OCI-M1 (cell line): ENCODE data around the gene RTBDN.

Source experiments
- DNase-seq: peaks from one replicate; lab custom pipeline; 2025; lab: John Stamatoyannopoulos, UW

Gene RTBDN

DNA sequence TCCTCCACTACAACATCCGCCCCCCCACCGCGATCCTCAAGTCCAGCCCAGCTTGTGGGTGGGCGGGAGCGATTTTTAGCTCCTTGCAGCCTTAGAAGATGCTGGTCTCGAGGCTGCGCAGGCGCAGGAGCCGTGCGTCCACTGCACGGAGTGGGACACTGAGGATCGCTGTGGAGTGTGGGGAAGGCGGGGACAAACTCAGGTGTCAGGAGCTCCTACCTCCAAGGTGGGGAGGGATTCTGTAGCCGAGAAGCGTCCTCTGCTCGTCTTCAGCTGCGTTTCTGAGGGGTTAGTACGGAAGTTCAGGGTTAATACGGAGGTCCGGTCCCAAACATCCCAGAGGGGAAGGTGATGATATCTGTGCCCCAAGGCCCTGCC lies at the start of gene RTBDN:
Gene RTBDN, minus strand, starts transcription at position 14 of the 378 bp plus-strand sequence. CDS start 4,600 bp downstream, outside the sequence.
- no peak for DNase-seq

DNA sequence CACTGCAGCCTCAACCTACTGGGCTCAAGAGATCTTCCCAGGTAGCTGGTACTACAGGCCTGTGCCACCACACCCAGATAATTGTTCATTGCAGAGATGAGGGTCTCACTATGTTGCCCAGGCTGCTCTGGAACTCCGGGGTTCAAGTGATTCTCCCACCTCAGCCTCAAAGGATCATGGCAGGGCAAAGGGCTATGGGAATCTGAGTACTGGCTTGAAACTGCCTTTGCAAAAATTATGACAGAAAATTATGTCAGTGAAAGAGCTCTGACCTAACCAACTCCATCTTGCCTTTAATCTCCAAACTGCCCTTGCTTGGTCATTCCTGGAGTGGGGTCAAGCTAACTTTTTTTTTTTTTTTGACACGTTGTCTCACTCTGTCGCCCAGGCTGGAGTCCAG lies 48.2 kb upstream of the RTBDN start:
- DNase-seq: no peak

DNA sequence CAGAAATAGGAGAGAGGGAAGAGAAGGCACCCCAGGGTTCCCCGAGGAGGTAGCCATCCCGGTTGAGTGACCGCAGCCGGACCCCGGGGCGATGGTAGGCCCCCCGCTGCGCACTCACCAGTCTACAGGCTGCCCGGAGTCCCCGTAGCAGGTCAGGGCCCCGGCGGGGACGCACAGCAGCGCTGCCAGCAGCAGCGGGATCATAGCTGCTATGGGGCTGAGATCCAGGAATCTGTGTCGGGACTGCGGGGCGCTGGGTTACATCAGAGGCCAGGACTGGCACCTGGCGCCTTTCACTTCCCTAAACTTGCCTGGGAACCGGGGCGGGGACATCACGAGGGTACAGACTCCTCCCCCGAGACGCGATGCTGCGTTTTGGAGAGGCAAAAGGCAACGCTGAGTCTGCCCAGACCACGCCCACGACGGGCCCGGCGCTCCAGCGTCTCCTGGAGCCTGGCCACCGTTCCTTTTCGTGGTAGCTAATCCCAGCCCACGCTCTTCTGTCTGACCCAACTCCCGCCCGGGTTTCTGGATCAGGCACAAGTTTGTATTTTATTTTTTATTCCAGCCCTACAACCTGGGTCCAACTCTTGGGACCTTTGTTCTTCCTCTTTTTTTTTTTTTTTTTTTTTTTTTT lies 46.9 kb upstream of the RTBDN start, which contains the start of gene DNASE2:
Gene DNASE2, minus strand, starts transcription at position 278 of the 637 bp plus-strand sequence. Its CDS starts 74 bp downstream, at position 204.
- peak; percentile 94 for DNase-seq

DNA sequence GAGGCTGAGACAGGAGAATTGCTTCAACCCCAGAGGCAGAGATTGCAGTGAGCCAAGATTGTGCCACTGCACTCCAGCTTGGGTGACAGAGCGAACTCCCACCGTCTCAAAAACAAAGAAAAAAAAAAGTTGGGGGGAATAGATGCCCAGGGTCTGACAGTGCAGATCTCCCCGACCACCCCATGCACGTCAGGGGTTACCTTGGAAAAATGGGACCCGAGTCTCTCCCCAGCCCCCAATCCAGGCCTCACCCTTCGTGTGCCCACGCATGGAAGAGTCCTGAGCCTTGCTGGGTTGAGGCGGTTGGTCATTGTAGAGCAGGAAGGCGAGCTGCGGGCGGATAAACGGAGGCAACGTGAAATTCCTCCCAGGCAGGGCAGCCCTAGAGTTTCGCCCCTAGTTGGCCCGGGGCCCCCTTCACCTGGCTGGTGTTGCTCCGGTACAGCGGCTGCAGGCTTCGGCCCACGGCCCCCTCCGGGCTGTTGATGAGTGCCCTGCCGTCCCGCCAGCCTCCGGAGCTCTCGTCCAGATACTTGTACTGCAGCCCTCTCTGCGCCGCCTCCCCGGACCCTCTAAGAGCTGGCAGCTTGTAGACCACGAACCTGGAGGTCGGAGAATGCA lies 46.3 kb upstream of the RTBDN start:
- no peak for DNase-seq

DNA sequence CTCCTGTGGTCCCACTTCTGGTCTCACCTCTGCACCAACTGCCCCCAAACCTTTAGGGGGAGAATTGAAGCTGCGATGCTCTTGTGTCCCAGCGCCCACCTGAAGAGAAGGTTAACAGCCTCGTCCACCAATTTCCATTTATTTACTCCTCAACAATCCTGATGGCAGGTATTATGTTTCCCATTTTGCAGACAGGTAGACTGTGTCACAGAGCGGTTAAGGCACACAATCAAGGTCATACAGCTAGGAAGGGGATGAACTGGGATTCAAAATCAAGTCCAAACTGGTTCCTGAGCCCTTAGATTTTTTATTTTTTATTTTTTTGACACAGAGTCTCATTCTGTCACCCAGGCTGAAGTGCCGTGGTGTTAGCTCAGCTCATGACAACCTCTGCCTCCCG lies 40.7 kb upstream of the RTBDN start:
- no peak for DNase-seq

DNA sequence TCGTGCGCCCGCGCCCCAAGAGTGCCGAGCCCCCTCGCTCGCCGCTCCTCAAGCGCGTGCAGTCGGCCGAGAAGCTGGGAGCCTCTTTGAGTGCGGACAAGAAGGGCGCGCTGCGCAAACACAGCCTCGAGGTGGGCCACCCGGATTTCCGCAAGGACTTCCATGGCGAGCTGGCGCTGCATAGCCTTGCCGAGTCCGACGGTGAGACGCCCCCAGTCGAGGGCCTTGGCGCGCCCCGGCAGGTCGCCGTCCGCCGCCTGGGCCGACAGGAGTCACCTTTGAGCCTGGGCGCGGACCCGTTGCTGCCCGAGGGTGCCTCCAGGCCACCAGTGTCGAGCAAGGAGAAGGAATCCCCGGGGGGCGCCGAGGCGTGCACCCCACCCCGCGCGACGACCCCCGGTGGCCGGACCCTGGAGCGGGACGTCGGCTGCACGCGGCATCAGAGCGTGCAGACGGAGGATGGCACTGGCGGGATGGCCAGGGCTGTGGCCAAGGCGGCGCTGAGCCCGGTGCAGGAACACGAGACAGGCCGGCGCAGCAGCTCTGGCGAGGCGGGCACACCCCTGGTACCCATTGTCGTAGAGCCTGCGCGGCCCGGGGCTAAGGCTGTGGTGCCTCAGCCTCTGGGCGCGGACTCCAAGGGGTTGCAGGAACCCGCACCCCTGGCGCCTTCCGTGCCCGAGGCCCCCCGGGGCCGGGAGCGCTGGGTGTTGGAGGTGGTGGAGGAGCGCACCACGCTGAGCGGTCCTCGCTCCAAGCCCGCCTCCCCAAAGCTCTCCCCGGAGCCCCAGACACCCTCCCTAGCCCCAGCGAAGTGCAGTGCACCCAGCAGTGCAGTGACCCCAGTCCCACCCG lies 39.7 kb upstream of the RTBDN start:
- no peak for DNase-seq

DNA sequence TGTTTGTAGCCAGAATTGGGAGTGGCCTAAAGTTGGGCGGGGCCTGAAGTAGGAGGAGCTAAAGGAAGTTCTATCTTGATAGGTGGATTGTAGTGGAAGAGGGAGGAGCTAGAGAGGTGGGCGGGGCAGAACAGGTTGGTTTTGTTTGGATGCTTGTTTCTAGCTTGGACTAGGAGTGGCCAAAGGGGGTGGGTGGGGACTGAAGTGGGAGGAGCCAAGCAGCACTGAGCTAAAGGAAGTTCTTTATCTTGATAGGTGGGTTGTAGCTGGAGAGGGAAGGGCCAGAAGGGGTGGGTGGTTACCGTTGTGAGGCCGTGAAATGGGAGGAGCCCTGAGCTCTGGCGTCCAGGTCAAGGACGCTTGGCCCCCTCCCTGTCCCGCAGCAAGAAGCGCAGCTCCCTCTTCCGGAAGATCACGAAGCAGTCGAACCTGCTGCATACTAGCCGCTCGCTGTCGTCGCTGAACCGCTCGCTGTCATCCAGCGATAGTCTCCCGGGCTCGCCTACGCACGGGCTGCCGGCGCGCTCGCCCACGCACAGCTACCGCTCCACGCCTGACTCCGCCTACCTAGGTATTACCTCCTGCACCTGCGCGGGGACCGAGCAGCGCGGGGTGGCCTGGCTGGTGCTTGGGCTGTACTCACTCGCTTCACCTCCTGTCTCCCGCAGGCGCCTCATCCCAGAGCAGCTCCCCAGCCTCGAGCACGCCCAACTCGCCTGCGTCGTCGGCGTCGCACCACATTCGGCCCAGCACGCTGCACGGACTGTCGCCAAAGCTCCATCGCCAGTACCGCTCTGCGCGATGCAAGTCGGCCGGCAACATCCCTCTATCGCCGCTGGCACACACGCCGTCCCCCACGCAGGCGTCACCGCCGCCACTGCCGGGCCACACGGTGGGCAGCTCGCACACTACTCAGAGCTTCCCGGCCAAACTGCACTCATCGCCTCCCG lies 38.8 kb upstream of the RTBDN start:
- DNase-seq: peak; percentile 80

DNA sequence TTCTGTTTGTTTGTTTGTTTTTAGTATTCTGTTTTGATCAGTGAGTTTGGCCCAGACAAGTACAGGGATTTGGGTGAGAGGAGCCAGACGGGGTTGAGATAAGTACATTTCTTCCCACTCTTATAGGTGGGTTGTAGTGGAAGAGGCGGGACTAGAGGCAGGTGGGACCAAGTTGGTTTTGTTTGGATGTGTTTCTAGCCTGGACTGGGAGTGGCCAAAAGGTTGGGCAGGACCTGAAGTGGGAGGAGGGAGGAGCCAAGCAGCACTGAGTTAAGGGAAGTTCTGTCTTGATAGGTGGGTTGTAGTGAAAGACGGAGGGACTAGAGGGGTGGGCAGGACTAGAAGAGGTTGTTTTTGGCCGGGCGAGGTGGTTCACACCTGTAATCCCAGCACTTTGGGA lies 37.9 kb upstream of the RTBDN start:
- no peak for DNase-seq

DNA sequence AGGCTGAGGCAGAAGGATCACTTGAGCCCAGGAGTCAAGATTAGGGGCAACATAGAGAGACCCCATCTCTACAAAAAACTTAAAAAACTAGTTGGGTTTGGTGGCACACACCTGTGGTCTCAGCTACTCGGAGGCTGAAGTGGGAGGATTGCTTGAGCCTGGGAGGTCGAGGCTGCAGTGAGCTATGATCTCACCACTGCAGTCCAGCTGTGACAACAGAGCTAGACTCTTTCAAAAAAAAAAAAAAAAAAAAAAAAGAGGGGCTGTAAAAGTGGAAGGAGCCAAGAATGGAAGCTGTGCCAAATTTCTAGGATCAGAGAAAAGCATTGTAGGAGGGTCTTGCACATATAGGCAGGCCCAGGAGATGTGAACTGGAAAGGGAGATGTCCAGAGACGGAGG lies 37.3 kb upstream of the RTBDN start:
- no peak for DNase-seq

DNA sequence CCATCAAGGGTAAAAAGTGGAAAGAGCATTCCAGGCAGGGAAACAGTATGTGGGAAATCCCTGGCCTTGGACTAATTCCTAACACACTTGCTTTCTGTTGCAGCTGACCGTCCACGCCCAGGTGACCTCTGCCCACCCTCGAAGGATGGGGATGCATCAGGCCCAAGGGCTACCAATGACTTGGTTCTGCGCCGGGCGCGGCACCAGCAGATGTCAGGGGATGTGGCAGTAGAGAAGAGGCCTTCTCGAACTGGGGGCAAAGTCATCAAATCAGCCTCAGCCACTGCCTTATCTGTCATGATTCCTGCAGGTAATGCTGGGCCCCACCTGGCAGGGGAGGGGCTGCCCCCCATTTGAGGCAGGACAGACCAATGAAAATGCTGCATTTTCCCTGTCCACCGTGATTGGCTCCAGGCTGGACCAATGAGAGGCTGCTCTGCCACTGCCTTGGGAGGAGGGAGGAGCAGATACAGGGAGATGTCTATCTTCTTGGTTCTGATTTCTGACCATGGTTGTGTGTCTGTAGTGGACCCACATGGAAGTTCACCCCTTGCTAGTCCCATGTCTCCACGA lies 34.2 kb upstream of the RTBDN start:
- no peak for DNase-seq

DNA sequence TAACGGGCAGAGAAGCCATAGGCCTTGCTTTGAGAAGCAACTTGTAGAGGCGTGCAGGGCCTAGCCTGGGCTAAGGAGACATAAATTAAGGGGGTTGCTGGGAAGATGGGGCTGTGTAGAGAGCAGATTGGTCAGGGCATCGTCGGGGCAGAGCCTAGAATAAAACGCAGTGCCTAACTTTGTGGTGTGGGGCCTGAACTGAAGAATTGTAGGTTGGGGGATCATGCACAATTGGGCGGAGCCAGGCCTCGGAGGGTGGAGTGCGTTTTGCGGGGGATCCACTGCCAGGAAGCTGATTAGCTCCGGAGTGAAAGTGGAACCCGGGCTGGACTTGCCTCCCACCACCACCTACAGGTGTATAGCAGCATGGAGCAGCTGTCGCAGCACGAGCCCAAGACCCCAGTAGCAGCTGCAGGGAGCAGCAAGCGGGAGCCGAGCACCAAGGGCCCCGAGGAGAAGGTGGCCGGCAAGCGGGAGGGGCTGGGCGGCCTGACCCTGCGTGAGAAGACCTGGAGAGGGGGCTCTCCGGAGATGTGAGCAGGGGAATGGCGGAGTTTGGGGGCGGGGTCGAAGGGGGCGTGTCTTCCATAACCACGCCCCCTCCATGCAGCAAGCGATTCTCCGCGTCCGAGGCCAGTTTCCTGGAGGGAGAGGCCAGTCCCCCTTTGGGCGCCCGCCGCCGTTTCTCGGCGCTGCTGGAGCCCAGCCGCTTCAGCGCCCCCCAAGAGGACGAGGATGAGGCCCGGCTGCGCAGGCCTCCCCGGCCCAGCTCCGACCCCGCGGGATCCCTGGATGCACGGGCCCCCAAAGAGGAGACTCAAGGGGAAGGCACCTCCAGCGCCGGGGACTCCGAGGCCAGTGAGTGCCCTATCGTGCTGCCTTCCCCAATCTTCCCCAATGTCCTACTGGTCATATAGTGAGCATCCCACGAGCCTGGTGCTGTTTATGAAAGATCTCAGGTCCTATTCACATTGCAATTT lies 33.0 kb upstream of the RTBDN start:
- peak; percentile 85 for DNase-seq

DNA sequence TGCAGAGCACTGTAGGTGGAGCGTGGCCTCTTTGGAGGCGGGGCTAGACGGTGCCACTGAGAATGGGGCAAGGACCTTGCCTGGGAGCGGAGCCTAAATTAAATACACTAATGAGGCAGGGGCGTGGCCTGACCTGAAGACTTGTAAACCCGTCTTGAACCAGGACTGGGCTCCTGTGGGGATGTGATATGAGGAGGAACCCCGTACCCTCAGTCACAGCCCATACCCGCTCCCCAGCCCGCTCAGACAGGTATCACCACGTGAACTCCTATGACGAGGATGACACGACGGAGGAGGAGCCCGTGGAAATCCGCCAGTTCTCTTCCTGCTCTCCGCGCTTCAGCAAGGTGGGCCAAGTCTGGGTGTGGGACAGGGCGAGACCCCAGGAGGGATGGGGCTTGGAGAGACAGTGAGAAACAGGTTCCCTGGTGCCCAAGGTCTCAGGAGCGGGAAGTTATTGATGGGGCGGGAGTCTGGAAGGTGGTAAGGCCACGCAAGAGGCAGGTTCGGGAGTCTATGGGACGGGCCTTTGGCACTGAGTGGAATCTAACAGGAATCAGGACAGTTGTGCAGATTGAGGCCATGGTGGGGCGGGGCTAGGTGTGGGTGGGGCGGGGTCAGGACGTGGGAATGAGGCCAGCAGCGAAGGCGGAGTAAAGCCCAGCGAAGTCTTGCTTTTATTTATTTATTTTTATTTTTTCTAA lies 32.2 kb upstream of the RTBDN start:
- DNase-seq: no peak

DNA sequence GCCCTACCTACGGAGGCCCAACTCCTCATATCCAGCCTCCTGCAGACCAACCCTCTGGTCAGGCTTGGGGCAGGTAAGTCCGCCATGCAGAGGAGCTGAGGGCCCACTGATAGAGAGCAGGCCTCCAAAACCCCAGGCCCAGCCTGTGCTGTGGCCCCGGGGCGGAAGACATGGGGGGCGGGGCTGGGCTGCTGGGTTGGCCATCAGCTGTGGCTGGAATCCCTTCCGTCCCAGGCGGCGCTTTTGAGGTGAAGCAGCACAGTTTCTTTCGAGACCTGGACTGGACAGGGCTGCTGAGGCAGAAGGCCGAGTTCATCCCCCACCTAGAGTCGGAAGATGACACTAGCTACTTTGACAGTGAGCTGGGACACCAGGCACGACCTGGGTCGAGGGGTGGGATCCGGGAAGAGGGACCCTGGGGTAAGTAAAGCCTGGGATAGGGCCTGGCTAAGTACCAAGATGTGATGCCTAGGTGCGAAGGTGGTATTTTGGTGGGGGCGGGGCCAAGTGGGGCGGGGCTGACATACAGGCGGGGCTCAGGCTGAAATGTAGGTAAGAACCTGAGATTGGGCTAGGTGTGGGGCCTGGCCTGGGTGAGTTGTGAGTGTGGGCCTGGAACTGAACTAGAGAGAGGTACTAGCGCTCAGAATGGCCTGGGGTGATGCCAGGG lies 31.5 kb upstream of the RTBDN start:
- DNase-seq: no peak

DNA sequence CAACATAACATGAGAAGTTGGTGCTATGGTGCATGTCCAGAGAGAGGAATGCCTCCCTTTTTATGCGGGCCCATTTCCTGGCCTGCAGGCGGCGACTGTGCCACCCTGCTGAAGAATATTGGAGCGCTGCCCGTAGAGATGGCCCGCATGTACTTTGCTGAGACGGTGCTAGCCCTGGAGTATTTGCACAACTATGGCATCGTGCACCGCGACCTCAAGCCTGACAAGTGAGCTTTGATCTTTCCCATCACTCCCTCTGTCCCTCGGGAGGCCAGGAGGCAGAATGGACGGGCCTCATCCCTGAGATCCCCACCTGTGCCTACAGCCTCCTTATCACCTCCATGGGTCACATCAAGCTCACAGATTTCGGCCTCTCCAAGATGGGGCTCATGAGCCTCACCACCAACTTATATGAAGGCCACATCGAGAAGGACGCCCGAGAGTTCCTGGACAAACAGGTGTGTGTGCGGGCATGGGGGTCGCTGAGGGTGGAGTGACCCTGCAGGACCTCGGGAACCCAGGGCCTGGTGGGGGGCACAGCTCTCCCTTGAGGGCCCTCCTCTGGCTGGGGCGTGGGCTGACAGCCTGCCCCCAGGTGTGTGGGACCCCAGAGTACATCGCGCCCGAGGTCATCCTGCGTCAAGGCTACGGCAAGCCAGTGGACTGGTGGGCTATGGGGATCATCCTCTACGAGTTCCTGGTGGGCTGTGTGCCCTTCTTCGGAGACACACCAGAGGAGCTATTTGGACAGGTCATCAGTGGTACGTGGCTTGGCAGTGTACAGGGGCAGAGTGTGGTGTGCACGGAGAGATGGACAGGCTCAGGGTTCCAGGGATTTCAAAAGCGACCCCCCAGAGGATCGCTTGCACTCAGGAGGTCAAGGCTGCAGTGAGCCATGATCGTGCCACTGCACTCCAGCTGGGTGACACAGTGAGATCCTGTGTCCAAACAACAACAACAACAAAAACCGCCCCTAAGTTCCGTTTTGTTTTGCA lies 30.6 kb upstream of the RTBDN start:
- no peak for DNase-seq

DNA sequence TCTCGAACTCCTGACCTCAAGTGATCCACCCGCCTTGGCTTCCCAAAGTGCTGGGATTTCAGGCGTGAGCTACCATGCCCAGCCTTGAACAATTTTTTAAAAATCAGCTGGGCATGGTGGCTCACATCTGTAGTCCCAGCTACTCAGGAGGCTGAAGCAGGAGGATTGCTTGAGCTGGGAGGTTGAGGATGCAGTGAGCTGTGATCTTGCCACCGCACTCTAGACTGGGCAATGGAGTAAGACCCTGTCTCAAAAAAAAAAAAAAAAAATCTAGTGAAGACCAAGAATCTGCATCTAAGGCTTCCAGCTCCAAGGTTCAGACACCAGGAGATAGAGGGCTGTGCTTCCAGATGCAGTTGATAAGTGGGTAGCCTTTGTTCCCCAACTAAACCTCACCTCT lies 29.8 kb upstream of the RTBDN start:
- no peak for DNase-seq

DNA sequence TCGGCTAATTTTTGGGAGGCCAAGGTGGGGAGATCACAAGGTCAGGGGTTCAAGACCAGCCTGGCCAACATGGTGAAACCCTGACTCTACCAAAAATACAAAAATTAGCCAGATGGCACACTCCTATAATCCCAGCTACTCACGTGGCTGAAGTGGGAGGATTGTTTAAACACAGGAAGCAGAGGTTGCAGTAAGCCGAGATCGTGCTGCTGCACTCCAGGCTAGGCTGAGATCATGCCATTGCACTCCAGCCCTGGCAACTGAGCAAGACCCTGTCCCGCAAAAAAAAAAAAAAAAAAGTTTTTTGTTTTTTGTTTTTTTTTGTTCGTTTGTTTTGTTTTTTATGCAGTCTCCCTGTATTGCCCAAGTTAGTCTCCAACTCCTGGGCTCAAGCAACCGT lies 25.2 kb upstream of the RTBDN start:
- no peak for DNase-seq

DNA sequence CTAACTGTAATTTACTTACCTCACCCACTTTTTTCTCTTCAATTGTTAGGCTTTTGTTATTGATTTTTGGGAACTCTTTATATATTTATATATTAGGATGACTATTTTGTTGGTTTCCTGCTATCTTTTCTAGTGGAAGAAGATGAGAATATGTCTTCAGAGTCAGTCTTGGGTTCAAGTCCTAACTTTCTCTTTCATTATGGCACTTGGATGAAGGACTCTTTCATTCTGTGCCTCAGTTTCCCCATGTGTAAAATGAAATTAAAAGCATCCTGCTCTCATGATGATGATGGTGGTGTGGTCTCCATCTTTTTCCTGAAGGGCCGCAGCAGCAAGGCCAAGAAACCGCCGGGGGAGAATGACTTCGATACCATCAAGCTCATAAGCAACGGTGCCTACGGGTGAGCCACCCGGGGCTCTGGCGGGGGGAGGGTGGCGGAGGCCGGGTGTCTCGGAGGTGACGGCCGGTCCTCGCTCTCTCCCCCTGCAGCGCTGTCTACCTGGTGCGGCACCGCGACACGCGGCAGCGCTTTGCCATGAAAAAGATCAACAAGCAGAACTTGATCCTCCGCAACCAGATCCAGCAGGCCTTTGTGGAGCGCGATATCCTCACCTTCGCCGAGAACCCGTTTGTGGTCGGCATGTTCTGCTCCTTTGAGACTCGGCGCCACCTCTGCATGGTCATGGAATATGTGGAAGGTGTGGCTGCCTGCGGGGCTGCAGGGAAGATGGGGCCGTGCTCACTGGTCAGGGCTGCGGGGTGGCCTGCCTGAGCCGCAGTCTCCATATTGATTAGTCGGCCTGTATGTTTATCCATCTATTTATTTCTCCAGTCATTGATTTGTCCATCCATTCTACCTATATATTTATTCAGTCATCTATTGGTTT lies 23.9 kb upstream of the RTBDN start:
- no peak for DNase-seq
